GM18909 (cell line): ENCODE results near the gene FBXW12.
"Not testable (repeated sequence)": the region's sequence is repeated elsewhere in the genome, so short reads cannot be mapped to it uniquely, and the experiment has no call there.

ENCODE experiments used
- ATAC-seq: cut with Tn5 transposase; IDR thresholded peaks from one replicate; pipeline ENCODE4 v1.9.1; 2021; ENCODE audit warnings: mild to moderate bottlenecking; ENCODE audit not compliant: unreplicated experiment, poor library complexity

The FBXW12 gene

GRCh38 chr3:48372377-48372770 is 355 bp downstream of the FBXW12 start:
- ATAC-seq: no peak

GRCh38 chr3:48372862-48373435 is 930 bp downstream of the FBXW12 start:
- no peak for ATAC-seq

GRCh38 chr3:48387634-48388033 is 15.6 kb downstream of the FBXW12 start:
- no peak for ATAC-seq

- ATAC-seq: no peak
These were observed 16.9 kb downstream of the FBXW12 start for GRCh38 chr3:48388966-48389365.

- no peak for ATAC-seq
These were observed 22.4 kb downstream of the FBXW12 start for GRCh38 chr3:48394391-48394790.

GRCh38 chr3:48395714-48396113 is 23.7 kb downstream of the FBXW12 start:
- ATAC-seq: no peak

GRCh38 chr3:48397767-48398681 is 26.0 kb downstream of the FBXW12 start:
- ATAC-seq: no peak

GRCh38 chr3:48398701-48399386 is 26.8 kb downstream of the FBXW12 start:
- ATAC-seq: no peak

GRCh38 chr3:48399387-48400172 is 27.6 kb downstream of the FBXW12 start:
- ATAC-seq: no peak

GRCh38 chr3:48400824-48401433 is 28.9 kb downstream of the FBXW12 start:
- no peak for ATAC-seq

- ATAC-seq: not testable (repeated sequence)
These were observed 29.4 kb downstream of the FBXW12 start for GRCh38 chr3:48401434-48401901.

- ATAC-seq: no peak
These were observed 30.3 kb downstream of the FBXW12 start for GRCh38 chr3:48402281-48402732.

- no peak for ATAC-seq
These were observed 30.9 kb downstream of the FBXW12 start for GRCh38 chr3:48402907-48403306.

- ATAC-seq: no peak
These were observed 31.8 kb downstream of the FBXW12 start for GRCh38 chr3:48403533-48404439.

- ATAC-seq: no peak
These were observed 32.7 kb downstream of the FBXW12 start for GRCh38 chr3:48404440-48405342.

- no peak for ATAC-seq
These were observed 33.4 kb downstream of the FBXW12 start for GRCh38 chr3:48405343-48405881.

- no peak for ATAC-seq
These were observed 34.0 kb downstream of the FBXW12 start for GRCh38 chr3:48405971-48406370.
